ENCODE data around the gene BRF1.

BRF1 gene

DNA sequence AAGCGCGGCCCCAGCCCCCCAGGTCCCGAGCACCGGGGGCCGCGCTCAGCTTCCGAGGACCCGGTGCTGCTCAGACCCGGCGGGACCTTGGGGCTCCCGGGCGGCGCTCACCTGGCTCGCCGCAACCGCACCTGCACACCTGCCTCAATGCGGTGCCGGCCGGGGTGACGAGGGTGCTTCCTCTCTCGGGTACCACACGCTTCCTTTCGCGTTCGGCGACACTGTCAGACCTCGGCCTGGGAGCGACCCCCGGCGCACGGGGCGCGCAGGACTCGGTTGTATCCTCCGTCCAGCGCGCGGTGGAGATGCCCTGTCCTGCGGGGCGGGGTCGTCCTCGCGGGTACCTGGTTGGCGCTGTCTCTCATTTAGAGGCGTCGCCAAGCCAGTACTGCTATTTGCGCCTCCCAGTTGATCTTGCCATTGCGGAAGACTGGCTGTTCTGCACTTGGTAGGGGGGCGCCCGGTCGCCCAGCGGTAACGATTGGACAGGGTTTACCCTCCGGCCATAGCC lies 14.5 kb upstream of the BRF1 start:
- TF ChIP-seq, protein P1, sequence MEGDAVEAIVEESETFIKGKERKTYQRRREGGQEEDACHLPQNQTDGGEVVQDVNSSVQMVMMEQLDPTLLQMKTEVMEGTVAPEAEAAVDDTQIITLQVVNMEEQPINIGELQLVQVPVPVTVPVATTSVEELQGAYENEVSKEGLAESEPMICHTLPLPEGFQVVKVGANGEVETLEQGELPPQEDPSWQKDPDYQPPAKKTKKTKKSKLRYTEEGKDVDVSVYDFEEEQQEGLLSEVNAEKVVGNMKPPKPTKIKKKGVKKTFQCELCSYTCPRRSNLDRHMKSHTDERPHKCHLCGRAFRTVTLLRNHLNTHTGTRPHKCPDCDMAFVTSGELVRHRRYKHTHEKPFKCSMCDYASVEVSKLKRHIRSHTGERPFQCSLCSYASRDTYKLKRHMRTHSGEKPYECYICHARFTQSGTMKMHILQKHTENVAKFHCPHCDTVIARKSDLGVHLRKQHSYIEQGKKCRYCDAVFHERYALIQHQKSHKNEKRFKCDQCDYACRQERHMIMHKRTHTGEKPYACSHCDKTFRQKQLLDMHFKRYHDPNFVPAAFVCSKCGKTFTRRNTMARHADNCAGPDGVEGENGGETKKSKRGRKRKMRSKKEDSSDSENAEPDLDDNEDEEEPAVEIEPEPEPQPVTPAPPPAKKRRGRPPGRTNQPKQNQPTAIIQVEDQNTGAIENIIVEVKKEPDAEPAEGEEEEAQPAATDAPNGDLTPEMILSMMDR (conservative IDR thresholded peaks at IDR 0.05; ENCODE audit: control insufficient read depth, insufficient read depth, low read depth, low read length), result no peak
- peak overlapping the region; percentile 56 for H3K4me3 ChIP-seq (ENCODE audit: control insufficient read depth, low read depth, low read length)
- no peak for DNase-seq (ENCODE audit: low read depth)

DNA sequence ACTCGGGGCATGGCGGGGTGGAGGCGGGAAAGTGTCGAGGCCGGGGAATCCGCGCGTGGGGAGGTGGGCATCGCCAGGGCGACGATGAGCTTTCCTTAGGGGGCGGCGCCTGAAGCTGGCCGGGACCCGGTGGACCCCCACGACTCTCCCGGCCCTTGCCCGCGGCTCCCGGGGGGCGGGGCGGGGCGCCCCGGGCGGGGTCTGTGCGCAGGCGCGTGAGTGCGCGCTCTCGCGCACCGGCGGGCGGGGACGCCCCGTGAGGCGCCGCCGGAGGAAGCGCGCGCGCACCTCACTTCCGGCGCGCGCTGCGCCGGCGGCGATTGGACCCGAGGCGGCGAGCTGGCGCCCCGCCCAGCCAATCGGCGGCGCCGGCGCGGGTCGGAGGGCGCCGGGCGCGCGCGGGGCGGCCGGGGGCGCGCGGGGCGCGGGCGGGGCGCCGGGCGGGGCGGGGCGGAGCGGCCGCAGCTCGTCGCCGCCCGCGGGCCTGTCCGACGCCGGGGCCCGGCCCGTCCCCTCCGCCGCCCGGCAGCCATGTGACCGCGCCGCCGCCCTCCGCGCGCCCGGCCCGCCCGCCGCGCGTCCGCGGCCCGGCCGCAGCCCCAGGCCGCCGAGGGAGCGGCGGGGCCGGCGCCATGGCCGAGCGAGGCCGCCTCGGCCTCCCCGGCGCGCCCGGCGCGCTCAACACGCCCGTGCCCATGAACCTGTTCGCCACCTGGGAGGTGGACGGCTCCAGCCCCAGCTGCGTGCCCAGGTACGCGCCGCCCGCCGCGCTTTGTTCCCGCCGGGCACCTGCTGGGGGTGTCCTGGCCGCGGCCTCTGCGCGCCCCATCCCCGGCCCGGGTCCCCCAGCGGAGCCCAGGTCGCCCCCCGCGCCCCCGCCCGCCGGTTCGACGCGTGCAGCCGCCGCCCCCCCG lies 13.7 kb upstream of the BRF1 start, which contains the start of gene PACS2:
TSS of gene PACS2 (plus strand) at position 462 of the 914 bp plus-strand sequence. CDS start at position 633, 171 bp downstream.
- H3K4me3 ChIP-seq (ENCODE audit: control insufficient read depth, low read depth, low read length), result peak within 1 kb of the TSS; percentile 56
- TF ChIP-seq, protein P1 (conservative IDR thresholded peaks at IDR 0.05; ENCODE audit: control insufficient read depth, insufficient read depth, low read depth, low read length), result no peak
- DNase-seq (ENCODE audit: low read depth), result peak; percentile 77

DNA sequence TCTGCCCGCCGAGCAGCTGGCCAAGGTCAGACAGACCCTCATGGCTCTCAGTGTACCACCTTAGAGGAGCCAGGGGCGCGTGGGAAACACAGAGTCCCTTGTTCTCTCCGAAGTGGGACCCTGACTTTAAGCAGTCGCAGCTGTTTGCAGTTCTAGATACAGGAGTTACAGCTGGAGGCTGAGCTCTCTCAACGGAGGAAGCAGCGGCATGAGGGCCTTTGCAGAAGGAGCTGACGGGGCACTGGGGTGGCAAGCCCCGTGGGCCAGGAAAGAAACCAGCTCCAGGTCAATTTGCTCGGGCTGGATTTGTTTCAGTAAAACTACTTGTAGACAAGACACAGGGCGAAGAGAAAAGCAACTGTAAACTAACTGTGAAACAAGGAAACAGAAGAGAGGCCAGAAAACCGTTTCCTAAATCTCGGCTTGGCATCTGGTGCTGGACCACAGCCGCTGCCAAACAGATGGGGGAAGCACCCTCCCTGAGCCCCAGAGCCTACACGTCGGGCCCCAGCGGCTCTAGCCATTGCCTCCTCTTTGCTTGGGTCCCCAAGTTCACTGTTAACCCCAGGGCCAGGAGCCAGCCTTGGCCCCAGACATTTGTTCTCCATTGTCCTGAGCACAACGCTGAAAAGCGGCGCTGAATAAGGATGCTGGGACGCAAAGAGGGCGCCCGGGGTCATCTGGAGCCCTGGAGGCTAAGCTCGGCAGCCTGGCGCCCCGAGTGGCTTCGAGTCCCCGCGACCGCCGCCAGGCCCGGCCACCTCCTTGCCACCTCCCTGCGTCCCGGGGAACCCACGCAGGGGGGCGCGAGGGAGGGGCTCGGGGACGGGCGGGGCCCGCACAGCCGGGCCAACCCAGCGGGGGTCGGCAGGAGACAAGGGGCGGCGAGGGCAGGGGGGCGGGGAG lies 12.8 kb upstream of the BRF1 start:
- H3K4me3 ChIP-seq (ENCODE audit: control insufficient read depth, low read depth, low read length), result peak overlapping the region; percentile 43
- TF ChIP-seq, protein P1 (conservative IDR thresholded peaks at IDR 0.05; ENCODE audit: control insufficient read depth, insufficient read depth, low read depth, low read length), result no peak
- no peak for DNase-seq (ENCODE audit: low read depth)

DNA sequence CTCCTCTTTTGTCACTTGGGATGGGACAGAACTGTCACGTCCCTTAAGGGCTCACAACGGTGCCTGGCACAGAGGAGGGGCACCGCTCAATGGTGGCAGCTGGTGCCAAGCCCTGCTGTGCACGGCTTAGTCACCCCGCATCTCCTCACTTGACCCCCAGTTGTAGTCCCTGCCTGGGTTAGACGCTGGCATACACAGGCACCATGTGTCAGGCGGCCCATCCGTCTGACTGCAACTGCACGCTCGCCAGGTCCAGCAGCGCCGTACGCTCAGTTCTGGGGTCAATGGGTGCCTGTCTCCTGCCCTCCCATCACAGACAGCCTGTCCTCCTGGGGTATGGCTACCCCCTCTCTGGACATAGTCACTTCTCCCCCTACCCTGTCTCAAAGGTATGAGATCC lies 12.2 kb upstream of the BRF1 start:
- DNase-seq (ENCODE audit: low read depth), result no peak
- no peak overlapping the region for H3K4me3 ChIP-seq (ENCODE audit: control insufficient read depth, low read depth, low read length)

DNA sequence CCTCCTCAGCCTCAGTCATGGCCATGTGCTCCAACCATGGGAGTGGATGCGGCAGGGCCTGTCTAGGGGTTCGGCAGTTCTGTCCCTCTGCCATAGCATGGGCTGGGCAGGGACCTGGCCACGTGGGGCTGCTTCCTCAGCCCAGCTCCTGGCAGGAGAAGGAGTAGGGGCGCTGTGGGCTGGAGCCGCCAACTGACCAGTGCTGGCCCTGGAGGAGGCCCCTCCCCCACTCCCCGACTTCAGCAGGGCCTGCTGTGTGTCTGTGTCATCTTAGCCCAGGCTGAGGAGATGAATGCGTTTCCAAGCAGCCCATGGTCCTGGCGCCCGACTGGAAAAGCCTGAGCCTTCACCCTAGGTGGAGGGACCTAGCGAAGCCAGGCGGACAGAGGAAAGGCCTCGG lies 11.0 kb upstream of the BRF1 start:
- DNase-seq (ENCODE audit: low read depth), result no peak
- TF ChIP-seq, protein P1 (conservative IDR thresholded peaks at IDR 0.05; ENCODE audit: control insufficient read depth, insufficient read depth, low read depth, low read length), result no peak
- no peak overlapping the region for H3K4me3 ChIP-seq (ENCODE audit: control insufficient read depth, low read depth, low read length)

More for the DNA sequence above, 12.2 kb upstream of the BRF1 start:
- TF ChIP-seq, protein P1 (conservative IDR thresholded peaks at IDR 0.05; ENCODE audit: control insufficient read depth, insufficient read depth, low read depth, low read length), result no peak

DNA sequence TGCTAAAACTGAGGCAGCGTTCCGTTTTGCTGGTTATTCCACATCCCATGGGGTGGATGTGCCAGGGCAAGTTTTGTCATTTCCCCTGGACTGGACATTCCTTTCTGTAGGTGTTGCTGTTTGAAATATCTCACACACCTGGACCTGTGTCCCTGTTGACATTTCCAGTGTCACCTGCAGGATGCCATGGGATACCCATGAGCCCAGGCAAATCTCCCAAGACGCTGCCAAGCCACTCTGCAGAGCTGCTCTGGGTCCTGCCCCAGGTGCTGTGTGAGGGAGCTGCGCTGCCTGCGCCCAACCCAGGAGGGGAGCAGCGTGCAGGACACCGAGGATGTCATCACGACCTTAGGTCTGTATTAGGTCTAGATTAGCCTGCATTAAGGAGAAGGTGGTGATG lies 8.6 kb upstream of the BRF1 start:
- H3K4me3 ChIP-seq (ENCODE audit: control insufficient read depth, low read depth, low read length), result no peak overlapping the region
- no peak for DNase-seq (ENCODE audit: low read depth)
- TF ChIP-seq, protein P1 (conservative IDR thresholded peaks at IDR 0.05; ENCODE audit: control insufficient read depth, insufficient read depth, low read depth, low read length), result no peak

All from fibroblast of mammary gland (primary cell).